Cardiac muscle cell (in vitro differentiated cells and primary cell): ENCODE measurements around the gene NOXA1. TPM values are rescaled to one million over a fixed set of nuclear protein-coding genes. Genes with fewer than 3 reads are reported as not detected.

Experiments used
- DNase-seq, 2 donors: peaks; one replicate each; pipeline versions ENCODE4 v3.0.0 to v3.0.0-alpha.2; 2010 to 2017; ENCODE audit warnings: low read depth in 1 of 2, low spot score in 1 of 2
- H3K27ac ChIP-seq: fragments of 200-600 bp; sonication (generic); 2 replicates; pipeline ENCODE4 v1.5.1; 2016
- H3K27me3 ChIP-seq: fragments of 200-600 bp; sonication (generic); 2 replicates; pipeline ENCODE4 v1.6.0; 2016; ENCODE audit warnings: control low read depth
- H3K36me3 ChIP-seq: fragments of 200-600 bp; sonication (generic); 2 replicates; pipeline ENCODE4 v1.5.1; 2016; ENCODE audit warnings: control low read depth
- H3K4me1 ChIP-seq: fragments of 200-600 bp; sonication (generic); 2 replicates; pipeline ENCODE4 v1.8.1; 2017; ENCODE audit warnings: low read depth, mild to moderate bottlenecking, mixed run types
- H3K4me3 ChIP-seq: fragments of 200-600 bp; sonication (generic); 2 replicates; pipeline ENCODE4 v1.5.1; 2016; ENCODE audit warnings: mild to moderate bottlenecking
- H3K9me3 ChIP-seq: fragments of 200-600 bp; sonication (generic); 2 replicates; pipeline ENCODE4 v1.5.1; 2017; ENCODE audit warnings: low read depth, mild to moderate bottlenecking, control low read depth
- polyA plus RNA-seq: library from polyadenylated mRNA; unstranded; fragments of >200 nt; fragmentation: Nextera tagmentation; extraction: Ambion mirVana; gene quantifications from 2 replicates; pipeline ENCODE4 v1.2.1, GENCODE V29; 2016
- total RNA-seq: library from RNA; depleted of rRNA; stranded (reverse); fragments of >200 nt; gene quantifications from 2 replicates; pipeline ENCODE4 v1.2.3, GENCODE V29; 2016
- TF ChIP-seq, protein P1 (sequence below): IDR thresholded peaks from 2 replicates; pipeline ENCODE4 v1.5.1; 2012; ENCODE audit warnings: low read depth, mild to moderate bottlenecking, low read length

Gene NOXA1
- total and polyA plus RNA-seq, 2 experiments from 2014 or later, result 8.1 to 12.0 TPM

DNA sequence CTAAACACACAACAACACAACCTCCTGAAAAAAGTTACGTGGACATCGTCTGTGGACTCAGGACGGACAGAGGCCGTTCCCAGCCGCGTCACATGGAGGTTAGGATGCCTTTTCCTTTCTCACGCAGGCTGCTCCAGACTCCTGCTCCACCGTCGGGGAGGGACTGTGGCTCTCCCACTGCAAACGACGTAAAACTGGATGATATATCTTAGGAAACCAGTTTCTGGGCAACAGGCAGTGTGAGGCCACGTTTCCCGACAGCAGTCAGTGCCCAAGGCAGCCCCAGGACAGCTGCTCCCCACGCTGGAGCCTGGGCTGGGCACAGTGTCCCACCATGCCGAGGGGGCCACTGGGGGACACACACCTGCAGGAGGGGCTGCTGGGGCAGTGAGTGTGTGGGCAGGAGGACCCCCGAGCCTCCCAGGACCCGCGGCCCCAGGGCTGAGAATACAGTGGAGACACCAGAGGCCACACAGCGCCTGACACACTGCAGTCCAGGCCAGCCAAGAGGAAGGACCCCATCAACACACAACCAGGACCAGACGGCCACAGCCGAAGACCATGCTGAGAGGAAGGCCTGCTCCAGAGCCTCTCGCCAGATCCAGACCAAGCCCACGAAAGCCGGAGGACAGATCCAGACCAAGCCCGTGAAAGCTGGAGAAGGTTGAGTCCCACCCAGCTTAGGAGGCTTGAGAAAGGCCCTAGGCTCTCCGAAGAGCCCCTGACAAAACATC is 26.4 kb upstream of the NOXA1 start:
- TF ChIP-seq, protein P1, sequence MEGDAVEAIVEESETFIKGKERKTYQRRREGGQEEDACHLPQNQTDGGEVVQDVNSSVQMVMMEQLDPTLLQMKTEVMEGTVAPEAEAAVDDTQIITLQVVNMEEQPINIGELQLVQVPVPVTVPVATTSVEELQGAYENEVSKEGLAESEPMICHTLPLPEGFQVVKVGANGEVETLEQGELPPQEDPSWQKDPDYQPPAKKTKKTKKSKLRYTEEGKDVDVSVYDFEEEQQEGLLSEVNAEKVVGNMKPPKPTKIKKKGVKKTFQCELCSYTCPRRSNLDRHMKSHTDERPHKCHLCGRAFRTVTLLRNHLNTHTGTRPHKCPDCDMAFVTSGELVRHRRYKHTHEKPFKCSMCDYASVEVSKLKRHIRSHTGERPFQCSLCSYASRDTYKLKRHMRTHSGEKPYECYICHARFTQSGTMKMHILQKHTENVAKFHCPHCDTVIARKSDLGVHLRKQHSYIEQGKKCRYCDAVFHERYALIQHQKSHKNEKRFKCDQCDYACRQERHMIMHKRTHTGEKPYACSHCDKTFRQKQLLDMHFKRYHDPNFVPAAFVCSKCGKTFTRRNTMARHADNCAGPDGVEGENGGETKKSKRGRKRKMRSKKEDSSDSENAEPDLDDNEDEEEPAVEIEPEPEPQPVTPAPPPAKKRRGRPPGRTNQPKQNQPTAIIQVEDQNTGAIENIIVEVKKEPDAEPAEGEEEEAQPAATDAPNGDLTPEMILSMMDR, result no peak
- H3K9me3 ChIP-seq, result no peaks in the 10 kb centered on the region
- DNase-seq, result no peak
- no peaks in the 10 kb centered on the region for H3K4me1 ChIP-seq
- no peak overlapping the region for H3K4me3 ChIP-seq
- H3K27me3 ChIP-seq, result no peaks in the 10 kb centered on the region
- H3K36me3 ChIP-seq, result no peaks in the 10 kb centered on the region
- H3K27ac ChIP-seq, result no peak overlapping the region

DNA sequence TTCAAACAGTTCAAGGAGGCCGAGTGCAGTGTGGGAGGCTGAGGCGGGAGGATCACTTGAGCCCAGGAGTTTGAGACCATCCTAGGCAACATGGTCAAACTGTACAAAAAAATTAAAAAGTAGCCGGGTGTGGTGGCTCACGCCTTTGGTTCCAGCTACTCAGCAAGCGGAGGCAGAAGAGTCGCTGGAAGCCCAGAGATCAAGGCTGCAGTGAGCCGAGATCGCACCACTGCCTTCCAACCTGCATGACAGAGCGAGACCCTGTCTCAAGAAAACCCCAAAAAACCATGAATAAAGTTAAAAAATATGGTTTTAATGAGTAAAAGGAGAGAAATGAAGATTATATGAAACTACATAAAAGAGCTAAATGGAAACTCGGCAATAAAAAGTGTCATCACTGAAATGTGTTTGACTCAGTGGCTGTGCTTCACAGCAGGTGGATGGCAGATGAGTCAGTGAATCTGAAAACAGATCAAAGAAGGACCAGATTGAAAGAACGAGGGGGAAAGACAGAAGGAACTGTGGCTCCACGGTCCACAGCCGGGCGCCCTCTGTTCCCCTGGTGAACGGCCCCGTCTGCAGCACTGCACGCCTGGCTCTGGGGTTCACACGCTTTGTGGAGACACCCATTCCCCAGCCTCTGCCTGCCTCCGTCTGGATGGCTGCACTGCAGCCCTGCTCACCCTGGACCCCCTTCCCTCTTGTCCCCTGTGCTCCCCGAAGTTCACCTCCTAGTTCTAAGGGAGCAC is 25.3 kb upstream of the NOXA1 start:
- Histone ChIP-seq H3K4me3 (no peak overlapping the region), H3K27me3 (no peaks in the 10 kb centered on the region), H3K27ac (no peak overlapping the region), H3K4me1 (no peaks in the 10 kb centered on the region), H3K9me3 (no peaks in the 10 kb centered on the region), H3K36me3 (no peaks in the 10 kb centered on the region)
- TF ChIP-seq, protein P1, result no peak
- DNase-seq, result no peak

- no peaks in the 10 kb centered on the region for H3K36me3 ChIP-seq
- TF ChIP-seq, protein P1, result no peak
- no peak for DNase-seq
Observed at GRCh38 chr9:137398561-137399468, 24.4 kb upstream of the NOXA1 start.

DNA sequence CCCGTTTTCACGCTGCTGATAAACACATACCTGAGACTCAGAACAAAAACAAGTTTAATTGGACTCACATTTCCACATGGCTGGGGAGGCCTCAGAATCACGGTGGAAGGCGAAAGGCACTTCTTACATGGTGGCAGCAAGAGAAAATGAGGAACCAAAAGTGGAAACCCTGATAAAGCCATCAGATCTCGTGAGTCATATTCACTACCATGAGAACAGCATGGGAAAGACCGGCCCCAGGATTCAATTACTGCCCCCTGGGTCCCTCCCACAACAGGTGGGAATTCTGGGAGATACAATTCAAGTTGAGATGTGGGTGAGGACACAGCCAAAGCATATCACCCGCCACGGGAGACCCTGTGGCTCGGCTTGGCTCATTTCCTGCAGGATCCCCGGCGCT is 20.4 kb upstream of the NOXA1 start:
- H3K27me3 ChIP-seq, result no peaks in the 10 kb centered on the region

More at GRCh38 chr9:137398561-137399468, 24.4 kb upstream of the NOXA1 start:
- H3K27me3 ChIP-seq, result no peaks in the 10 kb centered on the region
- no peak overlapping the region for H3K4me3 ChIP-seq
- H3K4me1 ChIP-seq, result no peaks in the 10 kb centered on the region
- H3K9me3 ChIP-seq, result no peaks in the 10 kb centered on the region
- no peak overlapping the region for H3K27ac ChIP-seq

GRCh38 chr9:137403269-137403668 is 19.9 kb upstream of the NOXA1 start:
- Histone ChIP-seq H3K27me3 (no peaks in the 10 kb centered on the region), H3K9me3 (no peaks in the 10 kb centered on the region), H3K36me3 (no peaks in the 10 kb centered on the region), H3K4me3 (no peak overlapping the region), H3K4me1 (no peaks in the 10 kb centered on the region), H3K27ac (no peak overlapping the region)
- DNase-seq, result no peak
- TF ChIP-seq, protein P1, result no peak

More for the DNA sequence above, 20.4 kb upstream of the NOXA1 start:
- Histone ChIP-seq H3K4me1 (no peaks in the 10 kb centered on the region), H3K4me3 (no peak overlapping the region), H3K36me3 (no peaks in the 10 kb centered on the region), H3K27ac (no peak overlapping the region), H3K9me3 (no peaks in the 10 kb centered on the region)
- DNase-seq, result no peak
- TF ChIP-seq, protein P1, result no peak
